GM19238 (cell line): ENCODE data around the gene DRG1.
A peak's percentile ranks its signal among the peaks of the same experiment; 100 is the strongest.
"Not testable (repeated sequence)": the region's sequence is repeated elsewhere in the genome, so short reads cannot be mapped to it uniquely, and the experiment has no call there.

ENCODE experiments used
- DNase-seq: peaks from one replicate; pipeline ENCODE4 v3.0.0; 2011; ENCODE audit warnings: low spot score; ENCODE audit not compliant: insufficient read length

The DRG1 gene

GRCh38 chr22:31399211-31400022 lies at the start of gene DRG1:
Gene DRG1 (plus strand): TSS chr22:31399604. CDS start chr22:31399684, 80 bp downstream.
- DNase-seq, result peak; percentile 97

GRCh38 chr22:31349960-31350359 lies 49.4 kb upstream of the DRG1 start:
- no peak for DNase-seq

- DNase-seq, result no peak
These were observed 49.0 kb upstream of the DRG1 start for GRCh38 chr22:31350410-31350863.

- no peak for DNase-seq
These were observed 44.9 kb upstream of the DRG1 start for GRCh38 chr22:31354515-31354914.

GRCh38 chr22:31360029-31360428 lies 39.4 kb upstream of the DRG1 start:
- DNase-seq, result no peak

GRCh38 chr22:31361743-31362142 lies 37.7 kb upstream of the DRG1 start:
- DNase-seq, result no peak

GRCh38 chr22:31363885-31364465 lies 35.4 kb upstream of the DRG1 start:
- no peak for DNase-seq

GRCh38 chr22:31367426-31367825 lies 32.0 kb upstream of the DRG1 start:
- no peak for DNase-seq

- no peak for DNase-seq
These were observed 21.8 kb upstream of the DRG1 start for GRCh38 chr22:31377612-31378011.

GRCh38 chr22:31378123-31378522 lies 21.3 kb upstream of the DRG1 start:
- DNase-seq, result no peak

- DNase-seq, result not testable (repeated sequence)
These were observed 20.8 kb upstream of the DRG1 start for GRCh38 chr22:31378651-31379050.

- DNase-seq, result no peak
These were observed 5.5 kb upstream of the DRG1 start for GRCh38 chr22:31393893-31394292.

- no peak for DNase-seq
These were observed 5.1 kb upstream of the DRG1 start for GRCh38 chr22:31394326-31394725.

- DNase-seq, result no peak
These were observed 1.2 kb upstream of the DRG1 start for GRCh38 chr22:31398231-31398630.

- no peak for DNase-seq
These were observed 606 bp downstream of the DRG1 start for GRCh38 chr22:31400023-31400397.

- not testable (repeated sequence) for DNase-seq
These were observed 2.9 kb downstream of the DRG1 start for GRCh38 chr22:31402350-31402749.

- DNase-seq, result no peak
These were observed 26.1 kb downstream of the DRG1 start for GRCh38 chr22:31425331-31426050.

- no peak for DNase-seq
These were observed 32.5 kb downstream of the DRG1 start for GRCh38 chr22:31431950-31432349.

GRCh38 chr22:31436132-31436531 lies 36.7 kb downstream of the DRG1 start:
- no peak for DNase-seq

- DNase-seq, result no peak
These were observed 40.4 kb downstream of the DRG1 start for GRCh38 chr22:31439808-31440207.

GRCh38 chr22:31440681-31441080 lies 41.3 kb downstream of the DRG1 start:
- no peak for DNase-seq

GRCh38 chr22:31441652-31442051 lies 42.2 kb downstream of the DRG1 start:
- DNase-seq, result no peak
